GM23248 (cell line): ENCODE results near the gene CDH13. TPM values are rescaled to one million over a fixed set of nuclear protein-coding genes. Genes with fewer than 3 reads are reported as not detected.

Experiments
- DNase-seq: peaks from one replicate; pipeline ENCODE4 v3.0.0-alpha.2; 2015
- H2AFZ ChIP-seq: fragments of 200-600 bp; sonication (generic); 2 replicates; pipeline ENCODE4 v1.6.1; 2016; ENCODE audit warnings: antibody characterized with exemption
- H3F3A ChIP-seq: fragments of 200-600 bp; sonication (generic); 2 replicates; pipeline ENCODE4 v1.6.1; 2016; ENCODE audit warnings: mild to moderate bottlenecking, antibody characterized with exemption, mixed run types; ENCODE audit not compliant: insufficient read depth
- H3K27ac ChIP-seq: fragments of 200-600 bp; sonication (generic); 2 replicates; pipeline ENCODE4 v1.5.1; 2016; ENCODE audit warnings: mild to moderate bottlenecking
- H3K27me3 ChIP-seq: fragments of 200-600 bp; sonication (generic); replicated peaks from 2 replicates; pipeline ENCODE4 v1.6.1; 2016; ENCODE audit warnings: mild to moderate bottlenecking; ENCODE audit not compliant: insufficient read depth
- H3K36me3 ChIP-seq: fragments of 200-600 bp; sonication (generic); 2 replicates; pipeline ENCODE4 v1.6.1; 2016; ENCODE audit warnings: low read depth, mild to moderate bottlenecking
- H3K4me1 ChIP-seq: fragments of 200-600 bp; sonication (generic); 2 replicates; pipeline ENCODE4 v1.6.1; 2016; ENCODE audit warnings: mild to moderate bottlenecking; ENCODE audit not compliant: insufficient read depth
- H3K4me2 ChIP-seq: fragments of 200-600 bp; sonication (generic); one replicate; pipeline ENCODE4 v1.6.1; 2016; ENCODE audit warnings: mild to moderate bottlenecking; ENCODE audit not compliant: unreplicated experiment
- H3K4me3 ChIP-seq: fragments of 200-600 bp; sonication (generic); 2 replicates; pipeline ENCODE4 v1.5.1; 2016; ENCODE audit warnings: mild to moderate bottlenecking
- H3K79me2 ChIP-seq: fragments of 200-600 bp; sonication (generic); 2 replicates; pipeline ENCODE4 v1.6.1; 2016; ENCODE audit warnings: mild to moderate bottlenecking; ENCODE audit not compliant: insufficient read depth
- H3K9ac ChIP-seq: fragments of 200-600 bp; sonication (generic); 2 replicates; pipeline ENCODE4 v1.6.1; 2016; ENCODE audit warnings: mild to moderate bottlenecking
- H3K9me2 ChIP-seq: fragments of 200-600 bp; sonication (generic); 2 replicates; pipeline ENCODE4 v1.6.1; 2016; ENCODE audit warnings: mixed run types, mild to moderate bottlenecking, moderate library complexity; ENCODE audit not compliant: insufficient read depth
- H3K9me3 ChIP-seq: fragments of 200-600 bp; sonication (generic); one replicate; pipeline ENCODE4 v1.6.1; 2017; ENCODE audit warnings: low read depth
- H4K20me1 ChIP-seq: fragments of 200-600 bp; sonication (generic); 2 replicates; pipeline ENCODE4 v1.6.0; 2016; ENCODE audit not compliant: insufficient read depth
- EZH2 ChIP-seq: fragments of 200-600 bp; sonication (generic); IDR thresholded peaks from 2 replicates; pipeline ENCODE4 v1.6.1; 2018; ENCODE audit warnings: antibody characterized with exemption, mild to moderate bottlenecking; ENCODE audit not compliant: insufficient read depth, poor library complexity, severe bottlenecking
- EZH2phosphoT487 ChIP-seq: fragments of 200-600 bp; sonication (generic); IDR thresholded peaks from 2 replicates; pipeline ENCODE4 v1.6.1; 2018; ENCODE audit warnings: antibody characterized with exemption, moderate library complexity, mild to moderate bottlenecking, low read depth; ENCODE audit not compliant: insufficient read depth
- WGBS, 2 experiments: methylation state at CpG; one replicate each; pipeline ENCODE4 v1.1.6; 2015 to 2017; ENCODE audit warnings: low lambda C conversion rate in 2 of 2, low coverage in 1 of 2; ENCODE audit errors: missing lambda C conversion rate in 2 of 2; 5-methylcytosine and 5-hydroxymethylcytosine counted together
- in situ Hi-C: fragments of 300-500 bp; cut with MboI; formaldehyde crosslinking; loops from 2 replicates; pipeline ENCODE4 v1.15.0; 2020
- polyA plus RNA-seq: library from polyadenylated mRNA; unstranded; fragments of >200 nt; fragmentation: Nextera tagmentation; extraction: Ambion mirVana; gene quantifications from 2 replicates; pipeline ENCODE4 v1.2.1, GENCODE V29; 2016
- total RNA-seq: library from RNA; depleted of rRNA; stranded (reverse); fragments of >200 nt; shearing (Covaris generic); gene quantifications from 2 replicates; pipeline ENCODE4 v1.2.3, GENCODE V29; 2014

CDH13 gene
- total and polyA plus RNA-seq, 2 experiments from 2014 or later: 51.0 to 52.8 TPM

DNA sequence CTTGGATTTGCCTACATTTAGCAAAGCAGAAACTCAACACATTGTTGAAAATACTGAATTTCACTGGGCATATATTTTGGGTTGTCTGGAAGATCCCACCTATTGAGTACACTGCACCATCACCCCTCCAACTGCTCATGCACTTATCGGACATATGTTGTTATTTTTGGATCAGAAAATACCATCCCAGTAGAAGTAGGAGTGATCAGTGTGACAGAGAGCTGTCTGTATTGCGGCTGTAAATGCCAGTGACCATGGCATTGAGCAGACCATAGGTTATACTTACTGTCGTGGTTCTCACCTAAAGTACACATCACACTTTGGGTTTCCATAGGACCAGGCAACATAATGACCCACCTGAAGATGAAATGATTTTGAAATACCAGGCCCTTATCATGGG, 264.7 kb downstream of the CDH13 start:
- DNase-seq: no peak
- H3K36me3 ChIP-seq: no peaks in the 10 kb centered on the region
- H3K4me2 ChIP-seq: no peak overlapping the region
- H3K27me3 ChIP-seq: no peaks in the 10 kb centered on the region
- H2AFZ ChIP-seq: no peak overlapping the region
- no peak overlapping the region for H3K27ac ChIP-seq
- 71 to 82% methylated on average over 3 of the region's 3 CpGs for WGBS, 2 experiments
- no peaks in the 10 kb centered on the region for H3F3A ChIP-seq
- H3K9me2 ChIP-seq: no peaks in the 10 kb centered on the region
- peaks cover 9% of the 10 kb centered on the region; the same call in 1 of the 2 replicates for H3K4me1 ChIP-seq
- H4K20me1 ChIP-seq: no peaks in the 10 kb centered on the region
- H3K79me2 ChIP-seq: no peaks in the 10 kb centered on the region
- H3K9ac ChIP-seq: no peak overlapping the region
- TF ChIP-seq EZH2phosphoT487 (no peak), EZH2 (no peak)
- no peaks in the 10 kb centered on the region for H3K9me3 ChIP-seq
- in situ Hi-C loops: no loop called here
- no peak overlapping the region for H3K4me3 ChIP-seq

GRCh38 chr16:82891918-82892317, 265.1 kb downstream of the CDH13 start:
- peak; percentile 3 for DNase-seq
- Histone ChIP-seq H3K36me3 (no peaks in the 10 kb centered on the region), H4K20me1 (no peaks in the 10 kb centered on the region), H3K4me2 (no peak overlapping the region), H3F3A (no peaks in the 10 kb centered on the region), H3K9ac (no peak overlapping the region), H3K9me3 (no peaks in the 10 kb centered on the region), H3K79me2 (no peaks in the 10 kb centered on the region), H3K9me2 (no peaks in the 10 kb centered on the region), H3K4me1 (peaks cover 9% of the 10 kb centered on the region; the same call in 1 of the 2 replicates), H3K27ac (no peak overlapping the region), H2AFZ (no peak overlapping the region), H3K4me3 (no peak overlapping the region), H3K27me3 (no peaks in the 10 kb centered on the region)
- TF ChIP-seq EZH2phosphoT487: no peak
- TF ChIP-seq EZH2: no peak
- 61 to 64% methylated on average over 3 of the region's 3 CpGs for WGBS, 2 experiments
- in situ Hi-C loops: no loop called here

GRCh38 chr16:82892324-82892723, 265.6 kb downstream of the CDH13 start:
- TF ChIP-seq EZH2: no peak
- TF ChIP-seq EZH2phosphoT487: no peak

DNA sequence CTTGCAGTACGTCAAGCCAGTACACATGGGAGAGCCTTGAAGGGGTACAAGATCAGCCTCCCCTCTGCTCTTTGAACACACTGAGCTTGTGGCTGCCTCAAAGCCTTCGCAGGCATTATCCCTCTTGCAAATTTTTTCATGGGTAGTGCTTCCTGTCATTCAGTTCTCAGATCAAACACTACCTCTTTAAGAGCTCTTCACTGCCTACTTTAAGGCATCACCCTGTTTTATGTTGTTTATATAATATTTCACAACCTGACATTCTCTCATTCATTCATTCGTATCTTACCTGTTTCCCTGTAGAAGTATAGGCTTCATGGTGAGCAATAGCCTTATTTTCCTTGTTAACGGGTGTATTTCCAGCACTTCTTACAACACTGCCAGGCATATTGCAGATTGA, 269.1 kb downstream of the CDH13 start:
- Histone ChIP-seq H3K27me3 (no peaks in the 10 kb centered on the region), H4K20me1 (no peaks in the 10 kb centered on the region), H3K27ac (no peak overlapping the region), H3K4me3 (no peak overlapping the region), H3K9ac (no peak overlapping the region), H3K9me2 (no peaks in the 10 kb centered on the region), H3K4me1 (peaks cover 9% of the 10 kb centered on the region; the same call in 1 of the 2 replicates), H3K79me2 (no peaks in the 10 kb centered on the region), H3F3A (no peaks in the 10 kb centered on the region), H2AFZ (no peak overlapping the region), H3K36me3 (no peaks in the 10 kb centered on the region), H3K4me2 (no peak overlapping the region), H3K9me3 (no peaks in the 10 kb centered on the region)
- WGBS, 2 experiments: 66% methylated on average over 4 of the region's 4 CpGs
- no peak for DNase-seq
- in situ Hi-C loops: no loop called here
- no peak for TF ChIP-seq EZH2phosphoT487
- no peak for TF ChIP-seq EZH2

More at GRCh38 chr16:82892324-82892723, 265.6 kb downstream of the CDH13 start:
- Histone ChIP-seq H3K27me3 (no peaks in the 10 kb centered on the region), H4K20me1 (no peaks in the 10 kb centered on the region), H3K9ac (no peak overlapping the region), H3K9me2 (no peaks in the 10 kb centered on the region), H3K36me3 (no peaks in the 10 kb centered on the region), H3K79me2 (no peaks in the 10 kb centered on the region), H3K4me1 (peaks cover 9% of the 10 kb centered on the region; the same call in 1 of the 2 replicates), H3K9me3 (no peaks in the 10 kb centered on the region), H2AFZ (no peak overlapping the region), H3F3A (no peaks in the 10 kb centered on the region), H3K4me2 (no peak overlapping the region), H3K4me3 (no peak overlapping the region), H3K27ac (no peak overlapping the region)
- WGBS, 2 experiments: 56% methylated on average over 2 of the region's 2 CpGs
- DNase-seq: peak; percentile 28
- in situ Hi-C loops: no loop called here

GRCh38 chr16:82899006-82899405, 272.2 kb downstream of the CDH13 start:
- in situ Hi-C loops: no loop called here
- Histone ChIP-seq H3K4me3 (no peak overlapping the region), H3F3A (no peaks in the 10 kb centered on the region), H3K9ac (no peak overlapping the region), H3K4me2 (no peak overlapping the region), H3K27ac (no peak overlapping the region), H3K9me2 (no peaks in the 10 kb centered on the region), H3K27me3 (no peaks in the 10 kb centered on the region), H3K4me1 (no peaks in the 10 kb centered on the region), H3K79me2 (no peaks in the 10 kb centered on the region), H4K20me1 (no peaks in the 10 kb centered on the region), H3K36me3 (no peaks in the 10 kb centered on the region), H2AFZ (no peak overlapping the region), H3K9me3 (no peaks in the 10 kb centered on the region)
- WGBS, 2 experiments: 98% methylated on average over 2 of the region's 2 CpGs
- no peak for DNase-seq
- TF ChIP-seq EZH2phosphoT487 (no peak), EZH2 (no peak)
